Measurements from ENCODE around the gene NEDD4L. TPM values are rescaled to one million over a fixed set of nuclear protein-coding genes. Genes with fewer than 3 reads are reported as not detected.
A peak's percentile ranks its signal among the peaks of the same experiment; 100 is the strongest.
"Not testable (repeated sequence)": the region's sequence is repeated elsewhere in the genome, so short reads cannot be mapped to it uniquely, and the experiment has no call there.

NEDD4L gene
- 15.6 TPM for total RNA-seq

- intact Hi-C loops (cut with DNase I) = loop anchor here (1.0 to 10.0 kb wide), 5 partner anchors 79 to 721 kb away; partner anchors contain the start of genes ATP8B1 and NARS1
Observed at GRCh38 chr18:58043491-58044369, at the start of gene NEDD4L. Gene NEDD4L, plus strand, starts transcription at chr18:58044226. Its CDS starts 435 bp downstream, at chr18:58044661.

GRCh38 chr18:57995331-57995730 is 48.7 kb upstream of the NEDD4L start:
- Histone ChIP-seq H3K9me3 (no peaks in the 10 kb centered on the region), H3K27ac (no peak overlapping the region), H3K4me3 (no peak overlapping the region), H3K36me3 (no peaks in the 10 kb centered on the region), H3K4me1 (no peaks in the 10 kb centered on the region), H3K27me3 (no peaks in the 10 kb centered on the region)
- intact Hi-C loops (cut with DNase I) = no loop called here
- TF ChIP-seq, protein P1, sequence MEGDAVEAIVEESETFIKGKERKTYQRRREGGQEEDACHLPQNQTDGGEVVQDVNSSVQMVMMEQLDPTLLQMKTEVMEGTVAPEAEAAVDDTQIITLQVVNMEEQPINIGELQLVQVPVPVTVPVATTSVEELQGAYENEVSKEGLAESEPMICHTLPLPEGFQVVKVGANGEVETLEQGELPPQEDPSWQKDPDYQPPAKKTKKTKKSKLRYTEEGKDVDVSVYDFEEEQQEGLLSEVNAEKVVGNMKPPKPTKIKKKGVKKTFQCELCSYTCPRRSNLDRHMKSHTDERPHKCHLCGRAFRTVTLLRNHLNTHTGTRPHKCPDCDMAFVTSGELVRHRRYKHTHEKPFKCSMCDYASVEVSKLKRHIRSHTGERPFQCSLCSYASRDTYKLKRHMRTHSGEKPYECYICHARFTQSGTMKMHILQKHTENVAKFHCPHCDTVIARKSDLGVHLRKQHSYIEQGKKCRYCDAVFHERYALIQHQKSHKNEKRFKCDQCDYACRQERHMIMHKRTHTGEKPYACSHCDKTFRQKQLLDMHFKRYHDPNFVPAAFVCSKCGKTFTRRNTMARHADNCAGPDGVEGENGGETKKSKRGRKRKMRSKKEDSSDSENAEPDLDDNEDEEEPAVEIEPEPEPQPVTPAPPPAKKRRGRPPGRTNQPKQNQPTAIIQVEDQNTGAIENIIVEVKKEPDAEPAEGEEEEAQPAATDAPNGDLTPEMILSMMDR (IDR thresholded peaks at IDR 0.05) = no peak
- no peak for DNase-seq (ENCODE audit: low spot score in 2 of 2)

More at GRCh38 chr18:58043491-58044369, at the start of gene NEDD4L:
- peak within 1 kb of the TSS; percentile 29 to 48 for H3K27ac ChIP-seq
- H3K4me3 ChIP-seq = peak within 1 kb of the TSS; percentile 87 to 97
- H3K36me3 ChIP-seq = no peaks in the 10 kb centered on the region
- no peaks in the 10 kb centered on the region for H3K9me3 ChIP-seq
- TF ChIP-seq, protein P1 (IDR thresholded peaks at IDR 0.05) = peak; percentile 73 to 95 (median 94)
- DNase-seq (ENCODE audit: low spot score in 2 of 2) = peak; percentile 36 to 91
- H3K27me3 ChIP-seq = no peaks in the 10 kb centered on the region
- peaks cover 0 to 10% of the 10 kb centered on the region in 2 donors for H3K4me1 ChIP-seq

GRCh38 chr18:57996894-57997293 is 47.1 kb upstream of the NEDD4L start:
- intact Hi-C loops (cut with DNase I) = not testable (repeated sequence)

DNA sequence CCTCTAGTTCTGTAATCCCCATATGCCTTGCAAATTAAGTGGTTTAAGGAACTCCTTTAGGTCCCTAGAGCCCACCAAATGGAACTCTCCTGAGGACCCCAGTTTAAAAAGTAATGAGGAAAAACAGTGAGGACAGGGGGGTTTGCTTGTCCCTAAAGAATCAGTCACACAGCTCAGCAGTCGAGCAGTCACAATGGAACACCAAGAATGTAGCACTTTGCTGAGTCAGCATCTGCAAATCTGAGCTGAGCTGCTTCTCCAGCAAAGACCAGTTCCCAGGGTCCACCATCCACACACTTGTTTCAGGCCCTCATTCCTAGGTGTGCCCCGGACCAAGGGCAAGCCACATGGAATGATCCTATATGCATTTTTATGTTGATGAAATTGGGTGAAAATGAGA is 46.2 kb upstream of the NEDD4L start:
- intact Hi-C loops (cut with DNase I) = no loop called here
- TF ChIP-seq, protein P1 (IDR thresholded peaks at IDR 0.05) = no peak
- DNase-seq (ENCODE audit: low spot score in 2 of 2) = no peak

More at GRCh38 chr18:57996894-57997293, 47.1 kb upstream of the NEDD4L start:
- H3K27ac ChIP-seq; H3K4me1 ChIP-seq; H3K27me3 ChIP-seq; H3K9me3 ChIP-seq; DNase-seq (ENCODE audit: low spot score in 2 of 2); H3K4me3 ChIP-seq; H3K36me3 ChIP-seq: not testable (repeated sequence)

GRCh38 chr18:57998461-57998860 is 45.6 kb upstream of the NEDD4L start:
- no peak overlapping the region for H3K4me3 ChIP-seq
- TF ChIP-seq, protein P1 (IDR thresholded peaks at IDR 0.05) = no peak
- intact Hi-C loops (cut with DNase I) = no loop called here
- no peaks in the 10 kb centered on the region for H3K27me3 ChIP-seq
- no peaks in the 10 kb centered on the region for H3K4me1 ChIP-seq
- H3K36me3 ChIP-seq = no peaks in the 10 kb centered on the region
- H3K9me3 ChIP-seq = no peaks in the 10 kb centered on the region
- H3K27ac ChIP-seq = no peak overlapping the region
- no peak for DNase-seq (ENCODE audit: low spot score in 2 of 2)

More for the DNA sequence above, 46.2 kb upstream of the NEDD4L start:
- Histone ChIP-seq H3K4me3 (no peak overlapping the region), H3K27me3 (no peaks in the 10 kb centered on the region), H3K36me3 (no peaks in the 10 kb centered on the region), H3K9me3 (no peaks in the 10 kb centered on the region), H3K4me1 (no peaks in the 10 kb centered on the region), H3K27ac (no peak overlapping the region)

GRCh38 chr18:58004317-58004716 is 39.7 kb upstream of the NEDD4L start:
- TF ChIP-seq, protein P1 (IDR thresholded peaks at IDR 0.05) = no peak
- no peak overlapping the region for H3K4me3 ChIP-seq
- H3K4me1 ChIP-seq = no peaks in the 10 kb centered on the region
- H3K36me3 ChIP-seq = no peaks in the 10 kb centered on the region
- no peak overlapping the region for H3K27ac ChIP-seq
- H3K9me3 ChIP-seq = no peaks in the 10 kb centered on the region
- DNase-seq (ENCODE audit: low spot score in 2 of 2) = no peak
- no peaks in the 10 kb centered on the region for H3K27me3 ChIP-seq
- intact Hi-C loops (cut with DNase I) = no loop called here

Data from ascending aorta (tissue), 2 donors.